K562 (cell line): ENCODE results near the gene KCNN3. TPM values are rescaled to one million over a fixed set of nuclear protein-coding genes. Genes with fewer than 3 reads are reported as not detected.

Experiments used
- ATAC-seq: fragments of 200-7000 bp; cut with Tn5 transposase; 3 replicates; pipeline ENCODE4 v1.9.1; 2020; ENCODE audit warnings: moderate library complexity
- BruUV-seq: library from RNA; stranded (reverse); fragments of 400-500 nt; replicated peaks from 2 replicates; lab custom pipeline; 2021; lab: Mats Ljungman, UMichigan
- CTCF ChIA-PET: fragments of 300-600 bp; formaldehyde crosslinking; extraction: SDS; loops from one replicate; lab custom pipeline; 2021; ENCODE audit warnings: low intra/inter-chr PET ratio; lab: Yijun Ruan, JAX
- POLR2A ChIA-PET: fragments of 300-600, 350-650 bp; sonication (Branson Sonifier 250); formaldehyde crosslinking; extraction: SDS; loops from one replicate; lab custom pipeline; 2021; ENCODE audit warnings: antibody characterized with exemption, inconsistent platforms; lab: Yijun Ruan, JAX
- DNase-seq, 4 experiments: peaks; one replicate each; pipeline versions ENCODE4 v3.0.0 to v3.0.0-alpha.2; 2011 to 2018; ENCODE audit warnings: low spot score in 3 of 4, mixed read lengths in 3 of 4; ENCODE audit errors: extremely low read depth in 1 of 4
- FAIRE-seq: peaks from 2 replicates; lab custom pipeline; 2011; peaks lifted over from hg19 to GRCh38; lab: Jason Lieb, UNC
- H2AFZ ChIP-seq: 2 replicates; pipeline ENCODE4 v1.6.0; 2011; ENCODE audit warnings: low read depth, low read length, control low read depth, inconsistent platforms
- H3K27ac ChIP-seq: fragments of 200-600 bp; 3 replicates; pipeline ENCODE4 v1.8.0; 2011; ENCODE audit warnings: low read depth, mild to moderate bottlenecking, control low read depth, inconsistent platforms, low read length, moderate library complexity, mixed read lengths; ENCODE audit errors: extremely low read depth
- H3K27me3 ChIP-seq, 2 experiments: fragments of 300-600 bp in 1 of 2; 2 replicates in 1 of 2; 3 replicates in 1 of 2; pipeline versions ENCODE4 v1.6.0 to v1.8.0; 2011; ENCODE audit warnings: inconsistent platforms in 2 of 2, low read length in 2 of 2, mild to moderate bottlenecking in 1 of 2, mixed read lengths in 1 of 2, moderate library complexity in 1 of 2; ENCODE audit not compliant: control insufficient read depth in 2 of 2, insufficient read depth in 2 of 2
- H3K36me3 ChIP-seq: fragments of 300-600 bp; 3 replicates; pipeline ENCODE4 v1.8.0; 2011; ENCODE audit warnings: mild to moderate bottlenecking, low read length, inconsistent platforms; ENCODE audit not compliant: control insufficient read depth, insufficient read depth
- H3K4me1 ChIP-seq, 2 experiments: fragments of 200-600 bp in 1 of 2; replicated peaks in 1 of 2; 2 replicates in 1 of 2; 3 replicates in 1 of 2; pipeline versions ENCODE4 v1.5.1 to v1.8.0; 2011; ENCODE audit warnings: inconsistent platforms in 2 of 2, low read length in 2 of 2, mild to moderate bottlenecking in 1 of 2, mixed read lengths in 1 of 2, moderate library complexity in 1 of 2; ENCODE audit not compliant: control insufficient read depth in 2 of 2, insufficient read depth in 2 of 2
- H3K4me2 ChIP-seq: 2 replicates; pipeline ENCODE4 v1.6.1; 2011; ENCODE audit warnings: low read length, control low read depth, inconsistent platforms, mixed read lengths; ENCODE audit not compliant: insufficient read depth
- H3K4me3 ChIP-seq: fragments of 200-600 bp; sonication (generic), shearing (Covaris generic); 2 replicates; pipeline ENCODE4 v1.5.1; 2016; ENCODE audit warnings: control low read depth, inconsistent platforms
- H3K79me2 ChIP-seq: fragments of 200-600 bp; 3 replicates; pipeline ENCODE4 v1.8.0; 2011; ENCODE audit warnings: low read length, inconsistent platforms; ENCODE audit not compliant: control insufficient read depth, insufficient read depth
- H3K9ac ChIP-seq, 2 experiments: 2 replicates each; pipeline versions ENCODE4 v1.6.0 to v1.6.1; 2011; ENCODE audit warnings: low read depth in 2 of 2, low read length in 2 of 2, control low read depth in 1 of 2, inconsistent platforms in 1 of 2, mild to moderate bottlenecking in 1 of 2, mixed read lengths in 1 of 2; ENCODE audit not compliant: insufficient read depth in 1 of 2
- H3K9me1 ChIP-seq: one replicate; pipeline ENCODE4 v1.6.0; 2011; ENCODE audit warnings: inconsistent platforms, mild to moderate bottlenecking, low read length, moderate library complexity; ENCODE audit not compliant: control insufficient read depth, insufficient read depth
- H3K9me3 ChIP-seq: replicated peaks from 2 replicates; pipeline ENCODE4 v1.5.1; 2011; ENCODE audit warnings: low read depth, low read length, inconsistent platforms; ENCODE audit not compliant: control insufficient read depth, insufficient read depth
- H4K20me1 ChIP-seq: replicated peaks from 2 replicates; pipeline ENCODE4 v1.6.1; 2011; ENCODE audit warnings: low read length, inconsistent platforms, mixed read lengths; ENCODE audit not compliant: control insufficient read depth, insufficient read depth
- RBM22 ChIP-seq: fragments of 200-400 bp; formaldehyde crosslinking; IDR thresholded peaks from 2 replicates; pipeline ENCODE4 v1.6.1; 2018; ENCODE audit warnings: low read length, low read depth; ENCODE audit not compliant: poor library complexity, severe bottlenecking
- ZNF146 ChIP-seq: IDR thresholded peaks from one replicate; pipeline ENCODE4 v1.6.1; 2018; ENCODE audit warnings: missing compliant biosample characterization; ENCODE audit not compliant: unreplicated experiment
- ZNF24 ChIP-seq: fragments of 450-650 bp; IDR thresholded peaks from 2 replicates; pipeline ENCODE4 v1.6.1; 2016
- ZNF707 ChIP-seq: fragments of 250-450 bp; sonication (Bioruptor Pico); conservative IDR thresholded peaks from 2 replicates; pipeline ENCODE4 v1.8.0; 2022; ENCODE audit warnings: inconsistent platforms, mild to moderate bottlenecking, moderate library complexity
- ZNF778 ChIP-seq: fragments of 450-650 bp; formaldehyde crosslinking; IDR thresholded peaks from 2 replicates; pipeline ENCODE4 v1.4.0; 2020; ENCODE audit warnings: mild to moderate bottlenecking, moderate library complexity
- WGBS: fragments of 100-300 bp; shearing (Covaris generic); methylation state at CpG from one replicate; pipeline ENCODE4 v1.1.6; 2016; ENCODE audit warnings: low coverage, mixed read lengths; ENCODE audit not compliant: insufficient coverage; ENCODE audit errors: missing lambda C conversion rate; 5-methylcytosine and 5-hydroxymethylcytosine counted together
- in situ Hi-C: fragments of 300-500 bp; cut with MboI; formaldehyde crosslinking; loops from 4 replicates; pipeline ENCODE4 v1.15.0; 2018; ENCODE audit warnings: inconsistent platforms, mixed read lengths
- intact Hi-C: fragments of 100-400 bp; cut with micrococcal nuclease; formaldehyde crosslinking; loops from 2 replicates; pipeline ENCODE4 v1.14.2; 2022
- polyA plus RNA-seq, 8 experiments: library from polyadenylated mRNA; depleted of rRNA in 4 of 8; stranded (reverse) in 5 of 8; unstranded in 3 of 8; fragments of >200 nt; fragmentation: Nextera tagmentation in 2 of 8; fragmentation: Illumina TruSeq in 1 of 8; extraction: Ambion mirVana in 2 of 8; extraction: Trizol in 1 of 8; gene quantifications; 2 replicates each; pipeline versions ENCODE4 v1.2.1 to v1.2.3, GENCODE V29; 2011 to 2014; ENCODE audit warnings: inconsistent platforms in 1 of 8, missing spikeins in 1 of 8
- total RNA-seq, 7 experiments: library from RNA; depleted of rRNA in 6 of 7; stranded (reverse); fragments of >200 nt in 6 of 7; fragmentation: Illumina TruSeq in 2 of 7; extraction: Trizol in 2 of 7; gene quantifications; 2 replicates each; pipeline versions ENCODE4 v1.2.1 to v1.2.3, GENCODE V29; 2011 to 2021; ENCODE audit warnings: low replicate concordance in 1 of 7

KCNN3 gene
- total and polyA plus RNA-seq, 9 of the 15 experiments (the other 6 are each of a cell fraction or from before 2014, with no cell fraction given): 0.02 to 0.03 TPM; not detected in 7

DNA sequence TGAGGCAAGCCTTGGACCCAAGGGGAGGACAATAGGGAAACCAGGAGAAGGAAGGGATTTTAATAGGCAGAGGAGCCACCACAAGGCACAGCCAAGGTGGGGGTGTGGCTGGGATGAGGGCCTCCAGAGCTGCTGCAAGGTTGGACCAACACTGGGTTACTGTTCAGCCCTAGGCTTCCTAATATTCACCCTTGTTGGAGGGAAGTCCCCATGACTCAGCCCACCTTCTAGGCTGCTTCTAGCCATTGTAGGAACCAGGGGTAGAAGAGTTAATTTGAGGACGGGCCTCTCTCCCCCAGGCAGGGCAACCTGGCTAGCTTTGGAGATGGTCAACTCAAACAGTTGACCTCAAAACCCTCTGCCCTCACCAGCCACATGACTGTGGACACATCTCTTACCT lies 59.5 kb downstream of the KCNN3 start:
- WGBS: 0% methylated on average over 1 of the region's 1 CpG
- in situ Hi-C loops (no loop called here), intact Hi-C loops (no loop called here)
- no peaks in the 10 kb centered on the region for H3K9me3 ChIP-seq
- H3K4me2 ChIP-seq: no peak overlapping the region
- no TSS peak for BruUV-seq
- H4K20me1 ChIP-seq: peaks cover 6% of the 10 kb centered on the region; the same call in 1 of the 2 replicates
- peaks cover 0 to 14% of the 10 kb centered on the region in 2 experiments; a peak in 1 of 5 replicates for H3K4me1 ChIP-seq
- no peak for DNase-seq
- H3K4me3 ChIP-seq: no peak overlapping the region
- peaks cover 86 to 90% of the 10 kb centered on the region in 2 experiments for H3K27me3 ChIP-seq
- H3K36me3 ChIP-seq: no peaks in the 10 kb centered on the region
- POLR2A ChIA-PET: interaction anchor here (1.1 kb wide), 1 partner anchor 10 kb away, joined by 4 read pairs; no protein-coding TSS in a partner anchor
- FAIRE-seq: no peak
- H2AFZ ChIP-seq: no peak overlapping the region
- no peak for ATAC-seq
- H3K27ac ChIP-seq: no peak overlapping the region
- H3K9ac ChIP-seq: no peak overlapping the region
- no peaks in the 10 kb centered on the region for H3K9me1 ChIP-seq
- TF ChIP-seq ZNF778 (CRISPR knock-in tag) (no peak), RBM22 (no peak), ZNF707 (no peak), ZNF146 (CRISPR knock-in tag) (no peak), ZNF24 (no peak)
- CTCF ChIA-PET: no interaction called here
- no peaks in the 10 kb centered on the region for H3K79me2 ChIP-seq
